ENCODE results near the gene FOXS1.

DNA sequence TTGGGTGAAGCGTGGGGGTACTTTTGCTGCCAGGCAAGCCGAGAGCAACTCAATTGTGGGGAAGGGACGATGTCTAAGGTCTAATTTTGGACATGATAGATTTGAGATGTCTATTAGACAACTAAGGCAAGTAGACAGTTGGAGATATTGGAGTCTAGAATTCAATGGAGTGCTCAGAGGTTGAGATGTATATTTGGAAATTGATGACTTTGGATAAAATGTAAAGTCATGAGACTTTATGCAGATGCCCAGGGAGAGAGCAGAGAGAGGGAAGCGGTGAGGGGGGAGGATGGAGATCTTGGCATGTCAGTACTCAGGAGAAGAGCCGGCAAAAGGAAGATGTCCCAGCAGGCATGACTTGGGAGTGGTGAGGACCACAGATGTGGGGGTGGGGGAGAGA is 19.3 kb downstream of the FOXS1 start:
- TF ChIP-seq, protein P1, sequence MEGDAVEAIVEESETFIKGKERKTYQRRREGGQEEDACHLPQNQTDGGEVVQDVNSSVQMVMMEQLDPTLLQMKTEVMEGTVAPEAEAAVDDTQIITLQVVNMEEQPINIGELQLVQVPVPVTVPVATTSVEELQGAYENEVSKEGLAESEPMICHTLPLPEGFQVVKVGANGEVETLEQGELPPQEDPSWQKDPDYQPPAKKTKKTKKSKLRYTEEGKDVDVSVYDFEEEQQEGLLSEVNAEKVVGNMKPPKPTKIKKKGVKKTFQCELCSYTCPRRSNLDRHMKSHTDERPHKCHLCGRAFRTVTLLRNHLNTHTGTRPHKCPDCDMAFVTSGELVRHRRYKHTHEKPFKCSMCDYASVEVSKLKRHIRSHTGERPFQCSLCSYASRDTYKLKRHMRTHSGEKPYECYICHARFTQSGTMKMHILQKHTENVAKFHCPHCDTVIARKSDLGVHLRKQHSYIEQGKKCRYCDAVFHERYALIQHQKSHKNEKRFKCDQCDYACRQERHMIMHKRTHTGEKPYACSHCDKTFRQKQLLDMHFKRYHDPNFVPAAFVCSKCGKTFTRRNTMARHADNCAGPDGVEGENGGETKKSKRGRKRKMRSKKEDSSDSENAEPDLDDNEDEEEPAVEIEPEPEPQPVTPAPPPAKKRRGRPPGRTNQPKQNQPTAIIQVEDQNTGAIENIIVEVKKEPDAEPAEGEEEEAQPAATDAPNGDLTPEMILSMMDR (IDR thresholded peaks at IDR 0.05 in 4 of 5, conservative IDR thresholded peaks at IDR 0.05 in 1 of 5) = no peak
- TF ChIP-seq POLR2A (IDR thresholded peaks at IDR 0.05) = no peak

Measured in gastrocnemius medialis (tissue), 4 donors.